Keratinocyte (primary cell): ENCODE measurements around the gene USP49. TPM values are rescaled to one million over a fixed set of nuclear protein-coding genes. Genes with fewer than 3 reads are reported as not detected.

ENCODE experiments used
- DNase-seq: peaks from one replicate; pipeline ENCODE4 v3.0.0-alpha.2; 2011; ENCODE audit warnings: low read depth, missing footprints, low spot score
- FAIRE-seq: peaks from 2 replicates; lab custom pipeline; 2011; peaks lifted over from hg19 to GRCh38; lab: Jason Lieb, UNC
- H2AFZ ChIP-seq: 2 replicates; pipeline ENCODE4 v1.6.0; 2012; ENCODE audit warnings: low read length, control low read depth, inconsistent platforms; ENCODE audit not compliant: control insufficient read depth
- H3K27ac ChIP-seq: 2 replicates; pipeline ENCODE4 v1.5.1; 2011; ENCODE audit warnings: low read length; ENCODE audit not compliant: control insufficient read depth, insufficient read depth
- H3K27me3 ChIP-seq: 3 replicates; pipeline ENCODE4 v1.6.0; 2011; ENCODE audit warnings: low read length; ENCODE audit not compliant: control insufficient read depth, insufficient read depth; ENCODE audit errors: extremely low read depth
- H3K36me3 ChIP-seq, 2 experiments: 2 replicates in 1 of 2; 3 replicates in 1 of 2; pipeline ENCODE4 v1.5.1; 2011; ENCODE audit warnings: low read length in 2 of 2, mild to moderate bottlenecking in 1 of 2; ENCODE audit not compliant: control insufficient read depth in 2 of 2, insufficient read depth in 2 of 2; ENCODE audit errors: extremely low read depth in 1 of 2
- H3K4me1 ChIP-seq: 3 replicates; pipeline ENCODE4 v1.5.1; 2011; ENCODE audit warnings: low read length; ENCODE audit not compliant: control insufficient read depth, insufficient read depth; ENCODE audit errors: extremely low read depth
- H3K4me2 ChIP-seq: 3 replicates; pipeline ENCODE4 v1.6.0; 2011; ENCODE audit warnings: low read depth, low read length; ENCODE audit not compliant: control insufficient read depth, insufficient read depth; ENCODE audit errors: extremely low read depth
- H3K4me3 ChIP-seq, 3 experiments: fragments of 200-600 bp in 1 of 3; sonication (generic) in 1 of 3; 2 replicates in 2 of 3; 3 replicates in 1 of 3; pipeline ENCODE4 v1.5.1; 2011 to 2016; ENCODE audit warnings: low read length in 3 of 3, mild to moderate bottlenecking in 3 of 3, control low read depth in 2 of 3, inconsistent platforms in 1 of 3, low read depth in 1 of 3, mixed read lengths in 1 of 3, mixed run types in 1 of 3, moderate library complexity in 1 of 3; ENCODE audit not compliant: control insufficient read depth in 2 of 3, insufficient read depth in 2 of 3; ENCODE audit errors: extremely low read depth in 1 of 3
- H3K79me2 ChIP-seq: 2 replicates; pipeline ENCODE4 v1.6.0; 2012; ENCODE audit warnings: low read length; ENCODE audit not compliant: control insufficient read depth, insufficient read depth
- H3K9ac ChIP-seq: 3 replicates; pipeline ENCODE4 v1.6.0; 2011; ENCODE audit warnings: low read length; ENCODE audit not compliant: control insufficient read depth, insufficient read depth; ENCODE audit errors: extremely low read depth
- H3K9me1 ChIP-seq: 3 replicates; pipeline ENCODE4 v1.6.0; 2011; ENCODE audit warnings: low read length; ENCODE audit not compliant: control insufficient read depth, insufficient read depth; ENCODE audit errors: extremely low read depth
- H3K9me3 ChIP-seq: 2 replicates; pipeline ENCODE4 v1.5.1; 2012; ENCODE audit warnings: low read depth, low read length; ENCODE audit not compliant: control insufficient read depth
- H4K20me1 ChIP-seq: 3 replicates; pipeline ENCODE4 v1.6.0; 2011; ENCODE audit warnings: low read length; ENCODE audit not compliant: control insufficient read depth, insufficient read depth; ENCODE audit errors: extremely low read depth
- CTCF ChIP-seq, 3 experiments: IDR thresholded peaks in 1 of 3; conservative IDR thresholded peaks in 1 of 3; optimal IDR thresholded peaks in 1 of 3; 2 replicates in 2 of 3; 3 replicates in 1 of 3; pipeline versions ENCODE3 to v1.5.1; 2011; ENCODE audit warnings: low read length in 3 of 3, mild to moderate bottlenecking in 3 of 3, moderate library complexity in 2 of 3, control low read depth in 1 of 3, inconsistent platforms in 1 of 3; ENCODE audit not compliant: insufficient read depth in 2 of 3; ENCODE audit errors: extremely low read depth in 1 of 3
- EZH2 ChIP-seq: IDR thresholded peaks from one replicate; pipeline ENCODE4 v1.6.1; 2012; ENCODE audit warnings: inconsistent platforms, mild to moderate bottlenecking, low read length, moderate library complexity
- dilution Hi-C: fragments of 300-500 bp; cut with MboI; formaldehyde crosslinking; loops from one replicate; pipeline ENCODE4 v1.7.0; 2020; ENCODE audit warnings: low sequenced_read_pairs; ENCODE audit not compliant: extremely low pct_ligation_motif_present
- polyA plus RNA-seq, 5 experiments: library from polyadenylated mRNA; depleted of rRNA in 3 of 5; stranded (reverse) in 3 of 5; stranded (forward) in 1 of 5; unstranded in 1 of 5; fragments of >200 nt; gene quantifications; 1 replicate in 1 of 5; 2 replicates in 3 of 5; 3 replicates in 1 of 5; pipeline versions ENCODE4 v1.2.1 to v1.2.3, GENCODE V29; 2011 to 2012; ENCODE audit warnings: missing spikeins in 2 of 5, low read depth in 1 of 5, low replicate concordance in 1 of 5

USP49 gene
- polyA plus RNA-seq, 1 donor (not counting 4 experiments of a cell fraction or from before 2014, with no cell fraction given) = 2.3 TPM

- FAIRE-seq (no peak), DNase-seq (no peak)
- Histone ChIP-seq H3K79me2 (no peaks in the 10 kb centered on the region), H3K4me3 (no peak overlapping the region), H3K36me3 (no peaks in the 10 kb centered on the region), H4K20me1 (no peaks in the 10 kb centered on the region), H3K9me3 (no peaks in the 10 kb centered on the region), H3K4me2 (no peak overlapping the region), H3K9me1 (no peaks in the 10 kb centered on the region), H3K27me3 (no peaks in the 10 kb centered on the region), H3K27ac (no peak overlapping the region), H2AFZ (no peak overlapping the region), H3K4me1 (no peaks in the 10 kb centered on the region), H3K9ac (no peak overlapping the region)
- TF ChIP-seq CTCF (optimal IDR thresholded peaks at IDR 0.05 in 1 of 3, IDR thresholded peaks at IDR 0.05 in 1 of 3, conservative IDR thresholded peaks at IDR 0.05 in 1 of 3; ENCODE audit: extremely low read depth in 1 of 3, insufficient read depth in 2 of 3, low read length in 3 of 3) (no peak), EZH2 (no peak)
- dilution Hi-C loops = no loop called here
These were observed 135.9 kb downstream of the USP49 start for GRCh38 chr6:41759106-41759904.

DNA sequence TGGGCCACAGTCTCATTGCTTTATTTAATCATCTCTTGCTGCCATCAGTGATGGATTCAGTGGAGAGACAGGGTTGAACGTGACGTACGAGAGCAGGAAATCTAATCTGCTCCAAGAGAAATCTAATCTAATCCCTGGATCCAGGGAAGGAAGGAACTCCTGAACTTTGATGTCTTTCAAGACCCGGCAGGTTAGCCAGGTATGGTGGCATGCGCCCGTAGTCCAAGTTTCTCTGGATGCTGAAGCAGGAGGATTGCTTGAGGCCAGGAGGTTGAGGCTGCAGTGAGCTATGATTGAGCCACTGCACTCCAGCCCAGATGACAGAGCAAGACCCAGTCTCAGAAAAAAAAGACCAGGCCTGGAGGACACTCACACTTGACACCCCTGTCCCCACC is 136.5 kb downstream of the USP49 start:
- Histone ChIP-seq H3K79me2 (no peaks in the 10 kb centered on the region), H2AFZ (no peak overlapping the region), H3K9ac (no peak overlapping the region), H3K36me3 (no peaks in the 10 kb centered on the region), H3K4me2 (no peak overlapping the region), H3K27me3 (peaks cover 5% of the 10 kb centered on the region), H3K9me3 (no peaks in the 10 kb centered on the region), H3K4me3 (no peak overlapping the region), H3K9me1 (no peaks in the 10 kb centered on the region), H3K27ac (no peak overlapping the region), H4K20me1 (no peaks in the 10 kb centered on the region), H3K4me1 (no peaks in the 10 kb centered on the region)
- TF ChIP-seq EZH2 (no peak), CTCF (optimal IDR thresholded peaks at IDR 0.05 in 1 of 3, IDR thresholded peaks at IDR 0.05 in 1 of 3, conservative IDR thresholded peaks at IDR 0.05 in 1 of 3; ENCODE audit: extremely low read depth in 1 of 3, insufficient read depth in 2 of 3, low read length in 3 of 3) (no peak)
- DNase-seq = no peak
- dilution Hi-C loops = no loop called here
- FAIRE-seq = no peak
